ENCODE data around the gene AOC2. TPM values are rescaled to one million over a fixed set of nuclear protein-coding genes. Genes with fewer than 3 reads are reported as not detected.

AOC2 gene
- total and polyA plus RNA-seq, 2 of the 13 experiments (the other 11 are each of a cell fraction or from before 2014, with no cell fraction given) = 1.2 to 3.3 TPM

GRCh38 chr17:42804918-42805367, 39.4 kb upstream of the AOC2 start (continued):
- no peak for TF ChIP-seq ZNF878 (CRISPR knock-in tag; IDR thresholded peaks at IDR 0.05)
- TF ChIP-seq, protein P1, sequence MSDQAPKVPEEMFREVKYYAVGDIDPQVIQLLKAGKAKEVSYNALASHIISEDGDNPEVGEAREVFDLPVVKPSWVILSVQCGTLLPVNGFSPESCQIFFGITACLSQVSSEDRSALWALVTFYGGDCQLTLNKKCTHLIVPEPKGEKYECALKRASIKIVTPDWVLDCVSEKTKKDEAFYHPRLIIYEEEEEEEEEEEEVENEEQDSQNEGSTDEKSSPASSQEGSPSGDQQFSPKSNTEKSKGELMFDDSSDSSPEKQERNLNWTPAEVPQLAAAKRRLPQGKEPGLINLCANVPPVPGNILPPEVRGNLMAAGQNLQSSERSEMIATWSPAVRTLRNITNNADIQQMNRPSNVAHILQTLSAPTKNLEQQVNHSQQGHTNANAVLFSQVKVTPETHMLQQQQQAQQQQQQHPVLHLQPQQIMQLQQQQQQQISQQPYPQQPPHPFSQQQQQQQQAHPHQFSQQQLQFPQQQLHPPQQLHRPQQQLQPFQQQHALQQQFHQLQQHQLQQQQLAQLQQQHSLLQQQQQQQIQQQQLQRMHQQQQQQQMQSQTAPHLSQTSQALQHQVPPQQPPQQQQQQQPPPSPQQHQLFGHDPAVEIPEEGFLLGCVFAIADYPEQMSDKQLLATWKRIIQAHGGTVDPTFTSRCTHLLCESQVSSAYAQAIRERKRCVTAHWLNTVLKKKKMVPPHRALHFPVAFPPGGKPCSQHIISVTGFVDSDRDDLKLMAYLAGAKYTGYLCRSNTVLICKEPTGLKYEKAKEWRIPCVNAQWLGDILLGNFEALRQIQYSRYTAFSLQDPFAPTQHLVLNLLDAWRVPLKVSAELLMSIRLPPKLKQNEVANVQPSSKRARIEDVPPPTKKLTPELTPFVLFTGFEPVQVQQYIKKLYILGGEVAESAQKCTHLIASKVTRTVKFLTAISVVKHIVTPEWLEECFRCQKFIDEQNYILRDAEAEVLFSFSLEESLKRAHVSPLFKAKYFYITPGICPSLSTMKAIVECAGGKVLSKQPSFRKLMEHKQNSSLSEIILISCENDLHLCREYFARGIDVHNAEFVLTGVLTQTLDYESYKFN (CRISPR knock-in tag; conservative IDR thresholded peaks at IDR 0.05) = peak; percentile 32; the same call in 1 of the 2 replicates
- no peak for TF ChIP-seq ZSCAN25 (CRISPR knock-in tag; IDR thresholded peaks at IDR 0.05)
- TF ChIP-seq ZNF292 (CRISPR knock-in tag; IDR thresholded peaks at IDR 0.05; ENCODE audit: borderline replicate concordance, low read depth) = no peak
- peak; percentile 29; the same call in 1 of the 2 replicates for TF ChIP-seq GATAD2A (CRISPR knock-in tag; IDR thresholded peaks at IDR 0.05)
- no peak for TF ChIP-seq MZF1 (CRISPR knock-in tag; IDR thresholded peaks at IDR 0.05; ENCODE audit: borderline replicate concordance)
- no peak for TF ChIP-seq ZBTB42 (CRISPR knock-in tag; IDR thresholded peaks at IDR 0.05)
- 0 out of 4 replicates have a peak, but pooled peaks of 1 of the 2 experiments have one; percentile 6 for TF ChIP-seq EP300 (IDR thresholded peaks at IDR 0.05; ENCODE audit: low read depth in 2 of 2, low read length in 2 of 2)
- TF ChIP-seq EP300 (CRISPR knock-in tag; IDR thresholded peaks at IDR 0.05; ENCODE audit: borderline replicate concordance) = peak; percentile 12; the same call in 1 of the 2 replicates
- no peak for TF ChIP-seq SYNCRIP (IDR thresholded peaks at IDR 0.05; ENCODE audit: insufficient read depth, low read depth, low read length)
- TF ChIP-seq ZNF879 (CRISPR knock-in tag; IDR thresholded peaks at IDR 0.05) = no peak
- TF ChIP-seq FOXA3 (CRISPR knock-in tag; IDR thresholded peaks at IDR 0.05) = peak; percentile 32
- no peak for TF ChIP-seq SNRNP70 (IDR thresholded peaks at IDR 0.05; ENCODE audit: low read depth, low read length)
- TF ChIP-seq, protein P2, sequence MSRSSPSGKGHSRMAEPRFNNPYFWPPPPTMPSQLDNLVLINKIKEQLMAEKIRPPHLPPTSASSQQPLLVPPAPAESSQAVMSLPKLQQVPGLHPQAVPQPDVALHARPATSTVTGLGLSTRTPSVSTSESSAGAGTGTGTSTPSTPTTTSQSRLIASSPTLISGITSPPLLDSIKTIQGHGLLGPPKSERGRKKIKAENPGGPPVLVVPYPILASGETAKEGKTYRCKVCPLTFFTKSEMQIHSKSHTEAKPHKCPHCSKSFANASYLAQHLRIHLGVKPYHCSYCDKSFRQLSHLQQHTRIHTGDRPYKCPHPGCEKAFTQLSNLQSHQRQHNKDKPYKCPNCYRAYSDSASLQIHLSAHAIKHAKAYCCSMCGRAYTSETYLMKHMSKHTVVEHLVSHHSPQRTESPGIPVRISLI (CRISPR knock-in tag; IDR thresholded peaks at IDR 0.05; ENCODE audit: borderline replicate concordance) = peak; percentile 82; the same call in 1 of the 2 replicates
- no peak for TF ChIP-seq SP4 (CRISPR knock-in tag; IDR thresholded peaks at IDR 0.05)
- TF ChIP-seq ZNF644 (CRISPR knock-in tag; IDR thresholded peaks at IDR 0.05; ENCODE audit: low read depth) = no peak
- no peak for TF ChIP-seq ZNF512 (CRISPR knock-in tag; IDR thresholded peaks at IDR 0.05)
- no peak for TF ChIP-seq KMT2A (CRISPR knock-in tag; IDR thresholded peaks at IDR 0.05)
- TF ChIP-seq, protein P3, sequence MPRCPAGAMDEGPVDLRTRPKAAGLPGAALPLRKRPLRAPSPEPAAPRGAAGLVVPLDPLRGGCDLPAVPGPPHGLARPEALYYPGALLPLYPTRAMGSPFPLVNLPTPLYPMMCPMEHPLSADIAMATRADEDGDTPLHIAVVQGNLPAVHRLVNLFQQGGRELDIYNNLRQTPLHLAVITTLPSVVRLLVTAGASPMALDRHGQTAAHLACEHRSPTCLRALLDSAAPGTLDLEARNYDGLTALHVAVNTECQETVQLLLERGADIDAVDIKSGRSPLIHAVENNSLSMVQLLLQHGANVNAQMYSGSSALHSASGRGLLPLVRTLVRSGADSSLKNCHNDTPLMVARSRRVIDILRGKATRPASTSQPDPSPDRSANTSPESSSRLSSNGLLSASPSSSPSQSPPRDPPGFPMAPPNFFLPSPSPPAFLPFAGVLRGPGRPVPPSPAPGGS (CRISPR knock-in tag; IDR thresholded peaks at IDR 0.05) = no peak
- TF ChIP-seq, protein P4, sequence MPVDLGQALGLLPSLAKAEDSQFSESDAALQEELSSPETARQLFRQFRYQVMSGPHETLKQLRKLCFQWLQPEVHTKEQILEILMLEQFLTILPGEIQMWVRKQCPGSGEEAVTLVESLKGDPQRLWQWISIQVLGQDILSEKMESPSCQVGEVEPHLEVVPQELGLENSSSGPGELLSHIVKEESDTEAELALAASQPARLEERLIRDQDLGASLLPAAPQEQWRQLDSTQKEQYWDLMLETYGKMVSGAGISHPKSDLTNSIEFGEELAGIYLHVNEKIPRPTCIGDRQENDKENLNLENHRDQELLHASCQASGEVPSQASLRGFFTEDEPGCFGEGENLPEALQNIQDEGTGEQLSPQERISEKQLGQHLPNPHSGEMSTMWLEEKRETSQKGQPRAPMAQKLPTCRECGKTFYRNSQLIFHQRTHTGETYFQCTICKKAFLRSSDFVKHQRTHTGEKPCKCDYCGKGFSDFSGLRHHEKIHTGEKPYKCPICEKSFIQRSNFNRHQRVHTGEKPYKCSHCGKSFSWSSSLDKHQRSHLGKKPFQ (CRISPR knock-in tag; IDR thresholded peaks at IDR 0.05; ENCODE audit: insufficient replicate concordance) = no peak

Data from HepG2 (cell line).